HG03175 (cell line): ENCODE measurements around the gene RGS12.

Source experiments
- ATAC-seq: cut with Tn5 transposase; IDR thresholded peaks from one replicate; pipeline ENCODE4 v1.9.1; 2021; ENCODE audit warnings: mild to moderate bottlenecking, moderate library complexity; ENCODE audit not compliant: unreplicated experiment

RGS12 gene

GRCh38 chr4:3276986-3277385 is 15.8 kb upstream of the RGS12 start:
- no peak for ATAC-seq

GRCh38 chr4:3280466-3280865 is 12.4 kb upstream of the RGS12 start:
- ATAC-seq: no peak

GRCh38 chr4:3283483-3283882 is 9.3 kb upstream of the RGS12 start:
- ATAC-seq: no peak

GRCh38 chr4:3283916-3284315 is 8.9 kb upstream of the RGS12 start:
- ATAC-seq: no peak

GRCh38 chr4:3284734-3285557 is 7.9 kb upstream of the RGS12 start:
- ATAC-seq: no peak

GRCh38 chr4:3285558-3286334 is 7.1 kb upstream of the RGS12 start:
- peak; percentile 88 for ATAC-seq

- no peak for ATAC-seq
These were observed 6.3 kb upstream of the RGS12 start for GRCh38 chr4:3286335-3287175.

GRCh38 chr4:3287271-3287971 is 5.4 kb upstream of the RGS12 start:
- ATAC-seq: no peak

GRCh38 chr4:3287972-3288570 is 4.8 kb upstream of the RGS12 start:
- ATAC-seq: no peak

GRCh38 chr4:3288571-3289094 is 4.2 kb upstream of the RGS12 start:
- ATAC-seq: no peak

GRCh38 chr4:3290476-3290875 is 2.3 kb upstream of the RGS12 start:
- ATAC-seq: no peak

GRCh38 chr4:3290889-3291321 is 1.9 kb upstream of the RGS12 start:
- ATAC-seq: no peak

- no peak for ATAC-seq
These were observed 1.3 kb upstream of the RGS12 start for GRCh38 chr4:3291411-3291968.

GRCh38 chr4:3291969-3292570 is 751 bp upstream of the RGS12 start:
- ATAC-seq: no peak

GRCh38 chr4:3293401-3294391 is 875 bp downstream of the RGS12 start:
- no peak for ATAC-seq

GRCh38 chr4:3294401-3295241 is 1.8 kb downstream of the RGS12 start:
- no peak for ATAC-seq
